Pancreas (tissue), 10 donors: ENCODE data around the gene COL21A1. TPM values are rescaled to one million over a fixed set of nuclear protein-coding genes. Genes with fewer than 3 reads are reported as not detected.
A peak's percentile ranks its signal among the peaks of the same experiment; 100 is the strongest.

Experiments used
- ATAC-seq, 4 donors: fragments of 200-7000 bp; cut with Tn5 transposase; one replicate each; pipeline versions ENCODE4 v1.8.0 to v1.9.1; 2020; ENCODE audit warnings: mild to moderate bottlenecking in 4 of 4, moderate library complexity in 4 of 4
- DNase-seq, 6 donors: peaks; one replicate each; pipeline ENCODE4 v3.0.0-alpha.2; 2020
- FAIRE-seq: peaks from 2 replicates; lab custom pipeline; 2012; peaks lifted over from hg19 to GRCh38; lab: Jason Lieb, UNC
- H3K27ac ChIP-seq, 4 donors: fragments of 200-600 bp; sonication (generic); 1 replicate in 3 of 4; 2 replicates in 1 of 4; pipeline versions ENCODE4 v1.5.0 to v1.8.0; 2020
- H3K27me3 ChIP-seq, 4 donors: fragments of 200-600 bp; one replicate each; pipeline ENCODE4 v1.8.0; 2021
- H3K36me3 ChIP-seq, 3 donors: fragments of 200-600 bp; sonication (generic) in 1 of 3; one replicate each; pipeline versions ENCODE4 v1.5.0 to v1.8.0; 2020 to 2021
- H3K4me1 ChIP-seq, 3 donors: fragments of 200-600 bp; one replicate each; pipeline ENCODE4 v1.8.0; 2021
- H3K4me3 ChIP-seq, 4 donors: fragments of 200-600 bp; sonication (generic) in 2 of 4; one replicate each; pipeline versions ENCODE4 v1.5.0 to v1.8.0; 2020 to 2021
- H3K9me3 ChIP-seq, 4 donors: fragments of 200-600 bp; one replicate each; pipeline ENCODE4 v1.8.0; 2021
- CTCF ChIP-seq, 4 donors: fragments of 200-600 bp; sonication (generic) in 3 of 4; IDR thresholded peaks; one replicate each; pipeline versions ENCODE4 v1.5.0 to v1.8.0; 2021; ENCODE audit warnings: antibody characterized with exemption in 4 of 4
- WGBS, 2 donors: extraction: QIAGEN DNeasy Blood & Tissue Kit; methylation state at CpG; one replicate each; pipeline ENCODE4 v1.1.7; 2013; 5-methylcytosine and 5-hydroxymethylcytosine counted together
- intact Hi-C, 3 donors: fragments of 100-400 bp; cut with DNase I; formaldehyde crosslinking; loops; one replicate each; pipeline versions ENCODE4 v1.11.1 to v1.14.2; 2022
- polyA plus RNA-seq, 2 donors: library from polyadenylated mRNA; stranded (reverse); fragments of 200-250 nt; gene quantifications; one replicate each; pipeline ENCODE4 v1.2.3, GENCODE V29; 2013
- total RNA-seq, 6 donors: library from RNA; stranded (reverse); fragmentation: NEBNext Ultra II Directional in 4 of 6; extraction: Animal tissue kit (Norgen Biotek cat#: 25700) in 4 of 6; gene quantifications; one replicate each; pipeline versions ENCODE4 v1.2.1 to v1.2.4, GENCODE V29; 2021 to 2023
- donor health status: healthy with polysubstance abuse.
- donor health status: DM: no; HTN: no; CAD: no; lungs with moderate emphysema.
- donor health status: DM: no; HTN: no; CAD: no.
- donor health status: control.
- donor health status: control.
- donor health status: Bipolar disorder and iron deficiency.
- donor health status: DM: yes; HTN: yes; CAD: no.
- donor health status: DM: no; HTN: no; CAD: no.
- donor health status: DM: no; HTN: no; CAD: no.
- donor health status: DM: yes; HTN: yes; CAD: no.

Gene COL21A1
- total and polyA plus RNA-seq, 8 donors = 0.28 to 1.8 (median 0.60) TPM

GRCh38 chr6:56245903-56246351, 1.5 kb downstream of the COL21A1 start:
- Histone ChIP-seq H3K27ac (no peak overlapping the region), H3K9me3 (no peaks in the 10 kb centered on the region), H3K27me3 (no peaks in the 10 kb centered on the region), H3K4me1 (no peaks in the 10 kb centered on the region), H3K36me3 (no peaks in the 10 kb centered on the region), H3K4me3 (no peak overlapping the region)
- ATAC-seq (no peak), FAIRE-seq (no peak), DNase-seq (no peak)
- WGBS, 2 donors = 41 to 42% methylated on average over 2 of the region's 2 CpGs
- intact Hi-C loops = no loop called here
- no peak for TF ChIP-seq CTCF (IDR thresholded peaks at IDR 0.05)

GRCh38 chr6:56244528-56245253, 2.7 kb downstream of the COL21A1 start:
- no peak for FAIRE-seq
- H3K36me3 ChIP-seq = no peaks in the 10 kb centered on the region
- DNase-seq = no peak
- H3K27me3 ChIP-seq = no peaks in the 10 kb centered on the region
- no peak for TF ChIP-seq CTCF (IDR thresholded peaks at IDR 0.05)
- intact Hi-C loops = no loop called here
- no peaks in the 10 kb centered on the region for H3K4me1 ChIP-seq
- H3K27ac ChIP-seq = no peak overlapping the region
- H3K4me3 ChIP-seq = no peak overlapping the region
- 87 to 96% methylated on average over 3 of the region's 3 CpGs for WGBS, 2 donors
- no peaks in the 10 kb centered on the region for H3K9me3 ChIP-seq
- ATAC-seq = no peak

- intact Hi-C loops = no loop called here
- no peaks in the 10 kb centered on the region for H3K9me3 ChIP-seq
- DNase-seq (no peak), ATAC-seq (no peak), FAIRE-seq (no peak)
- H3K36me3 ChIP-seq = no peaks in the 10 kb centered on the region
- H3K27ac ChIP-seq = no peak overlapping the region
- H3K4me3 ChIP-seq = no peak overlapping the region
- no peaks in the 10 kb centered on the region for H3K27me3 ChIP-seq
- no peak for TF ChIP-seq CTCF (IDR thresholded peaks at IDR 0.05)
- no peaks in the 10 kb centered on the region for H3K4me1 ChIP-seq
These were observed 3.3 kb downstream of the COL21A1 start for GRCh38 chr6:56244089-56244488.

- DNase-seq (no peak), ATAC-seq (peak in 2 of 4 donors; percentile 31 to 45), FAIRE-seq (no peak)
- WGBS, 2 donors = 74 to 95% methylated on average over 2 of the region's 2 CpGs
- TF ChIP-seq CTCF (IDR thresholded peaks at IDR 0.05) = no peak
- Histone ChIP-seq H3K9me3 (no peaks in the 10 kb centered on the region), H3K27me3 (no peaks in the 10 kb centered on the region), H3K4me1 (no peaks in the 10 kb centered on the region), H3K36me3 (no peaks in the 10 kb centered on the region), H3K27ac (no peak overlapping the region), H3K4me3 (no peak overlapping the region)
- intact Hi-C loops = no loop called here
These were observed 3.8 kb downstream of the COL21A1 start for GRCh38 chr6:56243518-56244070.

- no peaks in the 10 kb centered on the region for H3K27me3 ChIP-seq
- no peak overlapping the region for H3K4me3 ChIP-seq
- 5 to 7% methylated on average over 2 of the region's 2 CpGs for WGBS, 2 donors
- FAIRE-seq (peak; percentile 9), DNase-seq (no peak), ATAC-seq (no peak)
- TF ChIP-seq CTCF (IDR thresholded peaks at IDR 0.05) = no peak
- H3K4me1 ChIP-seq = no peaks in the 10 kb centered on the region
- H3K9me3 ChIP-seq = no peaks in the 10 kb centered on the region
- no peaks in the 10 kb centered on the region for H3K36me3 ChIP-seq
- no peak overlapping the region for H3K27ac ChIP-seq
- intact Hi-C loops = no loop called here
These were observed 5.0 kb downstream of the COL21A1 start for GRCh38 chr6:56242346-56242745.
